H1 (cell line): ENCODE measurements around the gene CREB3L4. TPM values are rescaled to one million over a fixed set of nuclear protein-coding genes. Genes with fewer than 3 reads are reported as not detected.

Experiments used
- CHD1 ChIP-seq: IDR thresholded peaks from 2 replicates; pipeline ENCODE4 v1.6.1; 2012; ENCODE audit warnings: low read depth, low read length, improper control_type of control experiment
- GTF2F1 ChIP-seq: IDR thresholded peaks from 2 replicates; pipeline ENCODE4 v1.6.1; 2012; ENCODE audit warnings: low read depth, low read length, improper control_type of control experiment, borderline replicate concordance
- NRF1 ChIP-seq: IDR thresholded peaks from 2 replicates; pipeline ENCODE4 v1.6.1; 2011; ENCODE audit warnings: mild to moderate bottlenecking, low read depth, low read length, improper control_type of control experiment
- RFX5 ChIP-seq: IDR thresholded peaks from 2 replicates; pipeline ENCODE4 v1.6.1; 2011; ENCODE audit warnings: low read depth, low read length, improper control_type of control experiment, borderline replicate concordance
- YY1 ChIP-seq: IDR thresholded peaks from 2 replicates; pipeline ENCODE4 v1.6.1; 2011; ENCODE audit warnings: low read depth, mild to moderate bottlenecking, low read length
- polyA plus RNA-seq, 7 experiments: library from polyadenylated mRNA; depleted of rRNA in 3 of 7; stranded (reverse) in 5 of 7; unstranded in 2 of 7; fragments of >200 nt in 5 of 7; fragments of 200-250 nt in 2 of 7; gene quantifications; 1 replicate in 5 of 7; 2 replicates in 1 of 7; 4 replicates in 1 of 7; pipeline versions ENCODE4 v1.2.1 to v1.2.3, GENCODE V29; 2011 to 2013; ENCODE audit warnings: missing spikeins in 2 of 7, mixed read lengths in 2 of 7
- total RNA-seq: library from RNA; stranded (reverse); fragmentation: NEBNext Ultra II Directional; extraction: Animal tissue kit (Norgen Biotek cat#: 25700); gene quantifications from 2 replicates; pipeline ENCODE4 v1.2.1, GENCODE V29; 2021
- TF ChIP-seq, protein P1 (sequence below): fragments of 300-600 bp; sonication (generic); IDR thresholded peaks from 2 replicates; pipeline ENCODE4 v1.7.1; 2012; ENCODE audit warnings: low read length, moderate library complexity, mild to moderate bottlenecking, inconsistent platforms; ENCODE audit not compliant: insufficient replicate concordance
- TF ChIP-seq, protein P2 (sequence below): IDR thresholded peaks from 2 replicates; pipeline ENCODE4 v1.6.1; 2012; ENCODE audit warnings: low read length, inconsistent platforms

Gene CREB3L4
- total and polyA plus RNA-seq, 2 of the 8 experiments (the other 6 are each of a cell fraction or from before 2014, with no cell fraction given) = 34.4 to 54.0 TPM

DNA sequence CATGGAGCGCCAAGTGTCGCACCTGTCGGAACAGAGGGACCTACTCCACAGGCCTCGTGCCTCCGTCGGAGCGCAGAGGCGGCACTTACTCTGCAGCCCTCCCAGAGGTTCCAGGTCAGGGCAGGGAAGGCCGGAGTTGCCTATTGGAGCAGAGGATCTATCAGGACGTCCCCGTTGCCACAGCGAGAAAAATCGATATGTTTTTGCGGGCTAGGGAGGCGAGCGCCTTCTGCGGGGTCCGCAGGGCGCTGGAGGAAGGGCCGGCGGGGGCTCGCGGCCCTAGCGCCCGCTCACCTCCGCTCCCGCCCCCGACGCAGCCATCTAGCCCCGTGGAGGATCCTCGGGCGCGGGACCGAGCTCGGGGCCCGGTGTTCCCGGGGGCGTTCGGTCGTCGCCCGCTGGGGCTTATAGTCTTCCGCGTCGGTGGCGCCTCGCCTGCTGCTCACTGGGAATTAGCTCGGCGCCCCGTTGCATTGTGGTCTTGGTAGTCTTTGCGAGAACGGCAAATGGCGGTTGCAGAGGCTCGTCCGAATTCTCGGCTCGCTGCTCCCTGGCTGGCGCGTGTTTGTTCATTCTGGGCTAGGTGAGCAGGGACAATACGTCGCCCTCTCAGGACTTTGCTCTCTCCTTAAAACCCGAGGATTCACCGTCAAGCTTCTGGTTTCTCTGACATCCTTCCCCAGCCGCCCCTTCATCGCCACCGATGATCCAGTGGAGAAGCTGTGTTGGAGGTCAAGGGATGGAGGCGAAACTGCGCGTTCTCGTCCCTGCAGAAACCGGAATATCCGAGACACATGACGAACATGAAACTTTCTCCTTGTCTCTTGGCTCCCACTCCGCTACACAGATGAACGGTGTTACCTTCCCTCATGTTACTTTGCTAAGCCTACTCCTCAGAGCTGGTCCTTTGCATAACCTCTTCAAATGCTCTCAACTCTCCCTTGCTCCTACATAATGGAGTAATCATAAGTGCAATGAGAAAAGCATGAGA is 9.8 kb downstream of the CREB3L4 start, which contains the start of gene JTB (continued):
- TF ChIP-seq, protein P1, sequence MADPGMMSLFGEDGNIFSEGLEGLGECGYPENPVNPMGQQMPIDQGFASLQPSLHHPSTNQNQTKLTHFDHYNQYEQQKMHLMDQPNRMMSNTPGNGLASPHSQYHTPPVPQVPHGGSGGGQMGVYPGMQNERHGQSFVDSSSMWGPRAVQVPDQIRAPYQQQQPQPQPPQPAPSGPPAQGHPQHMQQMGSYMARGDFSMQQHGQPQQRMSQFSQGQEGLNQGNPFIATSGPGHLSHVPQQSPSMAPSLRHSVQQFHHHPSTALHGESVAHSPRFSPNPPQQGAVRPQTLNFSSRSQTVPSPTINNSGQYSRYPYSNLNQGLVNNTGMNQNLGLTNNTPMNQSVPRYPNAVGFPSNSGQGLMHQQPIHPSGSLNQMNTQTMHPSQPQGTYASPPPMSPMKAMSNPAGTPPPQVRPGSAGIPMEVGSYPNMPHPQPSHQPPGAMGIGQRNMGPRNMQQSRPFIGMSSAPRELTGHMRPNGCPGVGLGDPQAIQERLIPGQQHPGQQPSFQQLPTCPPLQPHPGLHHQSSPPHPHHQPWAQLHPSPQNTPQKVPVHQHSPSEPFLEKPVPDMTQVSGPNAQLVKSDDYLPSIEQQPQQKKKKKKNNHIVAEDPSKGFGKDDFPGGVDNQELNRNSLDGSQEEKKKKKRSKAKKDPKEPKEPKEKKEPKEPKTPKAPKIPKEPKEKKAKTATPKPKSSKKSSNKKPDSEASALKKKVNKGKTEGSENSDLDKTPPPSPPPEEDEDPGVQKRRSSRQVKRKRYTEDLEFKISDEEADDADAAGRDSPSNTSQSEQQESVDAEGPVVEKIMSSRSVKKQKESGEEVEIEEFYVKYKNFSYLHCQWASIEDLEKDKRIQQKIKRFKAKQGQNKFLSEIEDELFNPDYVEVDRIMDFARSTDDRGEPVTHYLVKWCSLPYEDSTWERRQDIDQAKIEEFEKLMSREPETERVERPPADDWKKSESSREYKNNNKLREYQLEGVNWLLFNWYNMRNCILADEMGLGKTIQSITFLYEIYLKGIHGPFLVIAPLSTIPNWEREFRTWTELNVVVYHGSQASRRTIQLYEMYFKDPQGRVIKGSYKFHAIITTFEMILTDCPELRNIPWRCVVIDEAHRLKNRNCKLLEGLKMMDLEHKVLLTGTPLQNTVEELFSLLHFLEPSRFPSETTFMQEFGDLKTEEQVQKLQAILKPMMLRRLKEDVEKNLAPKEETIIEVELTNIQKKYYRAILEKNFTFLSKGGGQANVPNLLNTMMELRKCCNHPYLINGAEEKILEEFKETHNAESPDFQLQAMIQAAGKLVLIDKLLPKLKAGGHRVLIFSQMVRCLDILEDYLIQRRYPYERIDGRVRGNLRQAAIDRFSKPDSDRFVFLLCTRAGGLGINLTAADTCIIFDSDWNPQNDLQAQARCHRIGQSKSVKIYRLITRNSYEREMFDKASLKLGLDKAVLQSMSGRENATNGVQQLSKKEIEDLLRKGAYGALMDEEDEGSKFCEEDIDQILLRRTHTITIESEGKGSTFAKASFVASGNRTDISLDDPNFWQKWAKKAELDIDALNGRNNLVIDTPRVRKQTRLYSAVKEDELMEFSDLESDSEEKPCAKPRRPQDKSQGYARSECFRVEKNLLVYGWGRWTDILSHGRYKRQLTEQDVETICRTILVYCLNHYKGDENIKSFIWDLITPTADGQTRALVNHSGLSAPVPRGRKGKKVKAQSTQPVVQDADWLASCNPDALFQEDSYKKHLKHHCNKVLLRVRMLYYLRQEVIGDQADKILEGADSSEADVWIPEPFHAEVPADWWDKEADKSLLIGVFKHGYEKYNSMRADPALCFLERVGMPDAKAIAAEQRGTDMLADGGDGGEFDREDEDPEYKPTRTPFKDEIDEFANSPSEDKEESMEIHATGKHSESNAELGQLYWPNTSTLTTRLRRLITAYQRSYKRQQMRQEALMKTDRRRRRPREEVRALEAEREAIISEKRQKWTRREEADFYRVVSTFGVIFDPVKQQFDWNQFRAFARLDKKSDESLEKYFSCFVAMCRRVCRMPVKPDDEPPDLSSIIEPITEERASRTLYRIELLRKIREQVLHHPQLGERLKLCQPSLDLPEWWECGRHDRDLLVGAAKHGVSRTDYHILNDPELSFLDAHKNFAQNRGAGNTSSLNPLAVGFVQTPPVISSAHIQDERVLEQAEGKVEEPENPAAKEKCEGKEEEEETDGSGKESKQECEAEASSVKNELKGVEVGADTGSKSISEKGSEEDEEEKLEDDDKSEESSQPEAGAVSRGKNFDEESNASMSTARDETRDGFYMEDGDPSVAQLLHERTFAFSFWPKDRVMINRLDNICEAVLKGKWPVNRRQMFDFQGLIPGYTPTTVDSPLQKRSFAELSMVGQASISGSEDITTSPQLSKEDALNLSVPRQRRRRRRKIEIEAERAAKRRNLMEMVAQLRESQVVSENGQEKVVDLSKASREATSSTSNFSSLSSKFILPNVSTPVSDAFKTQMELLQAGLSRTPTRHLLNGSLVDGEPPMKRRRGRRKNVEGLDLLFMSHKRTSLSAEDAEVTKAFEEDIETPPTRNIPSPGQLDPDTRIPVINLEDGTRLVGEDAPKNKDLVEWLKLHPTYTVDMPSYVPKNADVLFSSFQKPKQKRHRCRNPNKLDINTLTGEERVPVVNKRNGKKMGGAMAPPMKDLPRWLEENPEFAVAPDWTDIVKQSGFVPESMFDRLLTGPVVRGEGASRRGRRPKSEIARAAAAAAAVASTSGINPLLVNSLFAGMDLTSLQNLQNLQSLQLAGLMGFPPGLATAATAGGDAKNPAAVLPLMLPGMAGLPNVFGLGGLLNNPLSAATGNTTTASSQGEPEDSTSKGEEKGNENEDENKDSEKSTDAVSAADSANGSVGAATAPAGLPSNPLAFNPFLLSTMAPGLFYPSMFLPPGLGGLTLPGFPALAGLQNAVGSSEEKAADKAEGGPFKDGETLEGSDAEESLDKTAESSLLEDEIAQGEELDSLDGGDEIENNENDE = no peak
- TF ChIP-seq NRF1 (no peak), GTF2F1 (no peak), YY1 (peak; percentile 97), CHD1 (no peak), RFX5 (no peak)
- TF ChIP-seq, protein P2, sequence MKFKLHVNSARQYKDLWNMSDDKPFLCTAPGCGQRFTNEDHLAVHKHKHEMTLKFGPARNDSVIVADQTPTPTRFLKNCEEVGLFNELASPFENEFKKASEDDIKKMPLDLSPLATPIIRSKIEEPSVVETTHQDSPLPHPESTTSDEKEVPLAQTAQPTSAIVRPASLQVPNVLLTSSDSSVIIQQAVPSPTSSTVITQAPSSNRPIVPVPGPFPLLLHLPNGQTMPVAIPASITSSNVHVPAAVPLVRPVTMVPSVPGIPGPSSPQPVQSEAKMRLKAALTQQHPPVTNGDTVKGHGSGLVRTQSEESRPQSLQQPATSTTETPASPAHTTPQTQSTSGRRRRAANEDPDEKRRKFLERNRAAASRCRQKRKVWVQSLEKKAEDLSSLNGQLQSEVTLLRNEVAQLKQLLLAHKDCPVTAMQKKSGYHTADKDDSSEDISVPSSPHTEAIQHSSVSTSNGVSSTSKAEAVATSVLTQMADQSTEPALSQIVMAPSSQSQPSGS = no peak
